Left kidney (tissue), 2 donors: ENCODE measurements around the gene INPP5D. TPM values are rescaled to one million over a fixed set of nuclear protein-coding genes. Genes with fewer than 3 reads are reported as not detected.
"Not testable (repeated sequence)": the region's sequence is repeated elsewhere in the genome, so short reads cannot be mapped to it uniquely, and the experiment has no call there.

ENCODE experiments used
- DNase-seq: peaks from one replicate; pipeline ENCODE4 v3.0.0-alpha.2; 2013
- polyA plus RNA-seq: library from polyadenylated mRNA; unstranded; fragments of 120-200 nt; gene quantifications from one replicate; pipeline ENCODE4 v1.2.1, GENCODE V29; 2013; ENCODE audit not compliant: insufficient read length

The INPP5D gene
- polyA plus RNA-seq, 1 donor, result 6.6 TPM

DNA sequence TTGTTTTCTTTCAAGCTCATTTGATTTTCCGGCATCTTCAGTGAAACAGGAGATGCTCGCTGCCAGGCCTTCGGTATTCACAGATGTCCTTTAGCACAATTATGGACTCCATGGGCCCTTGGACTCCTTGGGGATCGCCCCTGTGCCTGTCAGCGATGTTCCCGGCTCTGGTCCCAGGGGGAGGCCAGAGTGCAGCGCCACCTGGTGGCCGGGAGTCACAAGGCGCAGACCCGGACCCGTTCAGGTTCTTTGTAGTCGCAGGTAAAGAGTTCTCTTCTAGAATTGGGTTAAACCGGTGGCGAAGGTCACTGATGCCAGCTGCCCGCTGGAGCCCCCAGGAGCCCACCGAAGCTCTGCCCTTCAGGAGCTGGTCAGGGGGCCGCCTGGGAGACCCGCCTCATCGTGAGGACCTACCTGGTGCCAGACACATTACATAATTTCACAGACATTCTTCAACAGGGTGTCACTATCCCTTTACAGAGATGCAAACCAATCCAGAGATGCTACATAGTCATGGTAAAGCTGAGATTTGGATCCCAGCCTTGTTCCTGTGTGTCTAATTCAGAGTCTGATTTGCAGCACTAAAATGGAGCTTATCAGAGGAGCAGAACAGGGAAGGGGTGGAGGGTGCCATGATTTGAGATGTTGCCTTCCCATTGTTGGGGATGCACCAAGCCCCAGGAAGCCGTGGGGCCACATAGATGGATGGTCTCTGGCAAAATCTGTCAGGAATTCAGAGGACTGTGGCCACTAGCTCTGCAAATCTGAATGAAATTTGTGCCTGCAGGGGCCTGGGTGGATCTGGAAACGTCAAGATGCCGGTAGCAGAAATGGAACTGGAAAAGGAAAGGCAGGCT is 6.0 kb upstream of the INPP5D start:
- peak; percentile 34 for DNase-seq

DNA sequence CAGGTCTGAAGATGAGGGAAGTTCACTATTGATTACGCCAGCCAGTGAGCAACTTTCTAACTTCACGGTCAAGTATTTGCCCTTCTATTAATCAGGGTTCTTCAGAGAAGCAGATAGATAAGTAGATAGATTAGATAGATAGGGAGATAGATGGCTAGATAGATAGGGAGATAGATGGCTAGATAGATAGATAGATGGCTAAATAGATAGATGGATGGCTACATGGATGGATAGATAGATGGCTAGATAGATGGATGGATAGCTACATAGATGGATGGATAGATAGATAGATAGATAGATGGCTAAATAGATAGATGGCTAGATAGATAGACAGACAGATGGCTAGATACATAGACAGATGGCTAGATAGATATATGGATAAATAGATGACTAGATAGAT is 4.8 kb upstream of the INPP5D start:
- DNase-seq, result no peak

DNA sequence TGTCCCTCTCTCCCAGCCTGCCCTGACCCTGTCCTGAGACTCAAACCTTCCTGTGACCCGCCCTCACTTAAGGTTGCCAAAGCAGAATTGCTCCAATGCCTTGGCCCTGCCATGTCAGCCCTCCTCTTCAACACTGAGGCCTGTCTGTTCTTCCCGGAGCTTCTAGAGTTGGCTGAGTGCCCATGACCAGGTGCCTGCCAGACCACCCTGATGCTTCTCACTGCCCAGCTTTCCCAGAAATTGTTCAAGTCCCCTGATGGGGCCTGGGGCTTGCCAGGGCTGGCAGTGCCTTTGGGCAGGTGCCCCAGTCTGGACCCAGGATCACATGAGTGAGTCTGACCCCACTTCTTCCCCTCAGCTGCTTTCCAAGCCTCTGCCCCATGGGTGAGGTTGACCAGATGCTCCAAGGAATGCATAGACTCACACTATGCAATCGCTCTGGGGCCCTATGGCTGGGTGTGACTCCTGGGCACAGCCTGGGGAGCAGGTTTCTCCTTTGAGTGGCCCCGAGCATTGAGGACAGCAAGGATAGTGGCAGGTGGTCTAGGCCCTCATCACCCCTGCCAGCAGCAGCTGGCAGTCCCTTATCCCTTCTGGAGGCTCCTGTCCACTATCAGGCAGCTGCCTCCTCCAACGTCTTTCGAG is 3.1 kb upstream of the INPP5D start:
- DNase-seq, result no peak

- DNase-seq, result no peak
Observed at GRCh38 chr2:233058717-233059546, 1.2 kb upstream of the INPP5D start.

GRCh38 chr2:233059547-233059796 is 670 bp upstream of the INPP5D start:
- DNase-seq, result no peak

DNA sequence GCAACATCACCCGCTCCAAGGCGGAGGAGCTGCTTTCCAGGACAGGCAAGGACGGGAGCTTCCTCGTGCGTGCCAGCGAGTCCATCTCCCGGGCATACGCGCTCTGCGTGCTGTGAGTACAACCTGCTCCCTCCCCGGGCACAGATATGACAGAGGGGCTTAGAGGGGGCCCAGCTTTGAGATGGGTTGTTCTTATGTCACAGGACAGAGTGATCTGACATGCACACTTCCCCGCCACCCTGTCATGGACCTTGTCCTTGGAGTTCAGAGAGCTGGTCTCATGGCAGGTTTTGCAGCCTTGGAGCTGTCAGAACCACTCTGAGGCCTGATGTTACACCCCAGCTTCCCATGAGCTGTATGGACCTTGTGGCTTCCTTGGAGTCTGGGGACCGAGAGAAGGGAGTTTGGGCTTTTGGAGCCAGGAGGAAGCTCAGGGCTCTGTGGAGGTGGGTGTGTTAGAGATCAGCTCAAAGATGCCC is 398 bp downstream of the INPP5D start:
- no peak for DNase-seq

DNA sequence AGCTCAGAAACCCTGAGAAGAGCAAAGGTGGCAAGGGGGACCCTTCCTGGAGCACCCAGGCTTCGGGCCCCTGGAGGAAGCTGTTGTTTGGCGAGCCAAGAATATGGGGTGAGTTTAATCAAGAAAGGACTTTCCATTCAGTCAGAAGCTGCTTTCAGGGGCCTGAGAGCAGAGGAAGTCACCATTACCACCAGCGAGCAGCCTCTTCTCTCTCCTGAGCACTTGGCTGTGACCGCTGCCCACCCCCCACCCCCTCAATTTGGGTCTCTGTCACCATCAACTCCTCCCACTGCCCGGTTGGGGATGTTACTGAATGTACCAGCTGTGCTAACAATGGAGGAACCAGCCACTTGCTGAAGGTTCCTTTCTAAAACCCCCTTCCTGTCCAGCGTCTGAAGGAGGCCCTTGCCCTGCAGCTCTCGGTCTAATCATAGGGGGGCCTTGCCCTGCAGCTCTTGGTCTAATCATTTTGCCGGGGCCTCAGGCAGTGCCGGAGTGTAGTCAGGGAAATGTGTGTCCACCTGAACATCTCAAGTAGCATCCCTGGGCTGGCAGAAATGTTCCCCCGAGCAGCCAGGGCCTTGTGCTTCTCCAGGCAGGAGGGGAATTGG is 943 bp downstream of the INPP5D start:
- DNase-seq, result no peak

GRCh38 chr2:233061591-233062450 is 1.7 kb downstream of the INPP5D start:
- DNase-seq, result peak; percentile 19

DNA sequence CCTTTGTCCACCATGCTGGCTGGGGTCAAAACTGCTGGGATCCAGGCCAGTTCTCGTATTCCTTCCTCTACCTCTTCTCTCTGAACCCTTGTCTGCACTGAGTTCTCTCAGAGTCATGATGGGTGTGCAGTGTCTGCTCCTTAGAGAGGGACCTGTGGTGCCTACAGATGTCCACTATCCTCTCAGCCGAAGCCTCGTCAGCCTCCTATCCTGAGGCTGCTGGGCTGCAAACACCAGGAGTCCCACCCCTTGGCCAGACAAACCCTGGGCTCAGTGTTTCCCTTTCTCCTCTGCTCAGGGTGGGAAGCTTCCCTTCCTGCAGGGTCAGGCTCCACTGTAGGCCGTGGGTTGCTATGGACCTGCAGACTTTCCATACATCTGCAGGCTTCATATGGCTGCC is 2.3 kb downstream of the INPP5D start:
- DNase-seq, result no peak

GRCh38 chr2:233062946-233063268 is 2.8 kb downstream of the INPP5D start:
- no peak for DNase-seq

DNA sequence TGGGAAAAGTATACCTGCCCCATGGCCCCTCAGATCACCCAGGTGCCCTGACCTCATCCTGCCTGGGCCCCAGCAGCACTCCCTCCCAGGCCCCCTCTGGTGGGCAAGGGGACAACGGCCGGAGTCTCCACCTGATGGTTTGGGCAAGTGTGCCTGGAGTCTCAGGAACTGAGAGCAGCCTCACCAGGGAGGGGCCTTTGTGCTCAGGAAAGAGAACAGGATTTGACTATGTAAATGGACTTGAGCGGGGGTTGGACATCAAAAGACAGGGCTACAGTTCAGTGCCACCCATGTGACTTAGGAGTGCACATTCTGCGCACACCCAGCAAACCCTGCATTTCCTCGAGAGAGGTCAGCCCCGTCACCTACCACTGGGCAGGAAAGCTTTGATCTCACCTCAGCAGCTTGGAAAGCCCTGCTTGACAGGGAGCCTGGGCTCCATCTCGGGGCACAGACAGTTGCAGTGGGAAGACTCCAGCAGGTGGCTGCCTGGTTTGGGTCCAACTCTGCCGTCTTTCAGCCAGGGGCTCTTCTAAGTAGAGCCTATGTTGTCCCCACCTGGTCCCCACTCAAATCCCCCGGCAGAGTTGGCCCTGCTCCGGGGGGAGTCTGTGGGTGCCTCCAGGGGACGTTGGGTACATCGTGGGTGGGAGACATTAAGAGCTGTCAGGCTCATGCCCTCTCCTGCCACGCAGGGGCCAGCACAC is 3.3 kb downstream of the INPP5D start:
- DNase-seq, result no peak

DNA sequence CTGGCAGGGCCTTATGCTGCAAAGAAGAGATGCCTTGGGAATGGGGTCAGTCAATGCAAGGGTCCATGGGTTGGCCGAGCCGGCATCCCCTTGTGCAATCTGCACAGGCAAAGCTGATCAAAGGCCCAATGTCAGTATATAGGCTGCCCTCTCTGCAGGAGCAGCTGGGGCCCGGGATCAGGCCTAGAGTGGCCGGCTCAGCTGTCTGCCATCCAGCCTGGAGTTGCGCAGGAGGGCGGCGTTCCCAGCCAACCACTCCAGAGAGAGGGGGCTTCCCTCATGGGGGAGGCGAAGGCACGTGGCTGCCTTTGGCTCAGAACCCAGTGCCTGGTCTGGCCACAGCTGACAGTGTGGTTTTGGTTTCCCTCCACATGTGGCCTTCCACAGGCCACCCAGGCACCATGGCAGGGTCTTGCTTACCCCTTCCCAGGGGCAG is 3.9 kb downstream of the INPP5D start:
- DNase-seq, result no peak

- DNase-seq, result no peak
Observed at GRCh38 chr2:233064530-233065199, 4.5 kb downstream of the INPP5D start.

GRCh38 chr2:233065200-233065589 is 5.1 kb downstream of the INPP5D start:
- DNase-seq, result not testable (repeated sequence)

DNA sequence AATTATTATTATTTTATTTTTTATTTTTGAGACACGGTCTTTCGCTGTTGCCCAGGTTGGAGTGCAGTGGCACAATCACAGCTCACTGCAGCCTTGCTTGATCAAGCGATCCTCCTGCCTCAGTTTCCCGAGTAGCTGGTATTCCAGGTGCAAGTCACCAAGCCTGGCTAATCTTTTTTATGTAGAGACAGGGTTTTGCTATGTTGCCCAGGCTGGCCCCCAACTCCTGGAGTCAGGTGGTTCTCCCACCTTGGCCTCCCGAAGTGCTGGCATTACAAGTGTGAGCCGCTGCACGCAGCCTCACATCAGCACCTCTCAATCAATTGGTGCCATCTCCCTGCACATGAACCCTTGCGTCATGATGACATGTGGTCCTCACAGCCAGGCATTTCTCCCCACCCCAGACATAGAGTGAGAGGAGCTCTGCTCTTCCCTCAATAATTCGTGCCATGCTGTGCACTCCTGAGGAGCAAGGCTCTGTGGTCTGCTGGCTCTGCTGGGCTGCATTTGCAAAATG is 5.9 kb downstream of the INPP5D start:
- no peak for DNase-seq

DNA sequence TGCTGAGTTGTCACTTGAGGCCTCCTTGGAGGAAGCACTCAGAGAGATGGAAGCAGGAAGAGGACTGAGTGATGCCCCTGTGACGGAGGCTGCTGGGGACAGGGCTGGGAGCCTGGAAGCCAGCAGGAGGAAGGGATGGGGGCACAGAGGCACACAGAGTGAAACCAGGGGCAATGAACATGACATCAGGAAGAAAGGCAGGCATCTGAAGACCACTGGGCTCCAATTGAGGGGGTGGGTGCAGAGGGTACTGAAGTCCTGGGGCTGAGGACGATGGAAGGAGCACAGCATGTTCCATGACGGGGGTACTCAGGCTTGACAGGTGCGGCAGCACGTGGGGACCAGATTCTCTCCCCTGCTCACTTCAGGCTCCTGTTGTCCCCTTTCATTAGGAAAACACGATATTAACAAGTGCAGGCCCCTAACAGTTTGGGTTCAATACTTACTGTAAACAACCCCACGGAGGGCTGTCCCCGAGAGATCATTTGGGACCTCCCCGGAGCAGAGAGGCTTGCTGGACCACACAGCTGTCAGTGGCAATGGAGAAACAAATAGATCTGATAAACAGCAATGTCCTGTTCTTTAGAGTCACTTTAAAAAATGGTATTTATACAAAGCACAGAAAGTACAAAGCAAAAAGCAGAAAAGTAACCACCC is 8.7 kb downstream of the INPP5D start:
- DNase-seq, result no peak

DNA sequence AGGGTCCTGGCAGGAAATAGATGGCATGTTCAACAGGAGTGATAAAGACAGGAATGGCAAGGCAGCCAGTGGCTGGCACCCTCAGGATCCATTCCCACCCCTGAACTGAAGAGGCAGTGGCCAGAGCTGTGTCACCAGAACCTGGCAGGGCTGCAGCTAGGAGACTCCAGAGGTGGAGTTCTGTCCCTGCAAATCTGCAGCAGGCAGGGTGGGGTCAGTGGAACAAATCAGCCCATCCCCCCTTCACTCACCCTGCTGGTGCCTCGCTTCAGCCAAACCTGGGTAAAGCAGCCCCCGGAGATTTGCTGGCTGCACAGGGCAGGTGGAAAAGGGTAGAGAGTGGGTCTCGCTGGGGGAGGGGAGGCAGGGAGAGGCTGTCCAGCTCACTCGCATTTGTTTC is 12.7 kb downstream of the INPP5D start:
- DNase-seq, result no peak

- DNase-seq, result no peak
Observed at GRCh38 chr2:233074106-233074505, 14.0 kb downstream of the INPP5D start.

DNA sequence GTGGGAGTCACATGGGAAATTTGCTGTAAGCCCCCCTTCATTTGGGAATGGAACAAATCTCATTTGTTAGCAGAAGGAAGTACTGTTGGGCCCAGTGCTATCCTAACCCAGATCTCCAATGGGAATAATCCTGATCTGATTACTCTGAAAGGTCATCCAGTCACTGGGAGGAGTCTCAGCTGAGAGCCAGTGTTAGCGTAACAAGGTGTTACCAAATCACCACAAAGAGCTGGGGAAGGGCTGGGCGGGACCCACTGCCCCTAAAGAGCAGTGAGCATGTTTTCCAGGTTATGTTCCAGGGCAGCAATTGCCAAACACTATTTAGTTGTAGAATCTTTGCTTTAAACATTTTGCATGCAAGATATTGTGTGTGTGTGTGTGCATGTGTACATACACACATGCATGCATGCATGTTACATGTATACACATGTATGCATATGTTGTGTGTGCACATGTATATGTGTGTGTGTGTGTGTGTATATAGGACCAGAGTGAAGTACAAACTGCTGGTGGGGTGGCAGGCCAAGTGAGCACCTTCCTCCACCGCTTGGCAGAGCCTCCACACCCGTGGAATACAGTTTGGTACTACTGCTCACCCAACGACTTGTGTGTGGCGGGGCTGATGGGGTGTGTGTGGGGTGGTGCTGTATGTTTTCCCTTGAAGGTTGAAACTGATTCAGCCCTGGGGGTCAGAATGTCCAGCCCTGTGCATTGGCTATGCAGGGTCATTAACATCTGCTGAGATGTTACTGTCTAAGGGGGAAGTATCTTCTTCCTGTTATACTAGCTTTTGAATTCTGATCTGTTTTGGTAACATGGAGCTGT is 15.2 kb downstream of the INPP5D start:
- no peak for DNase-seq
